Limb (tissue), 2 donors: ENCODE results near the gene FMN2.
"Not testable (repeated sequence)": the region's sequence is repeated elsewhere in the genome, so short reads cannot be mapped to it uniquely, and the experiment has no call there.

Experiments
- DNase-seq, 2 donors: peaks; one replicate each; pipeline ENCODE4 v3.0.0-alpha.2; 2016; ENCODE audit errors: extremely low spot score in 2 of 2

The FMN2 gene

DNA sequence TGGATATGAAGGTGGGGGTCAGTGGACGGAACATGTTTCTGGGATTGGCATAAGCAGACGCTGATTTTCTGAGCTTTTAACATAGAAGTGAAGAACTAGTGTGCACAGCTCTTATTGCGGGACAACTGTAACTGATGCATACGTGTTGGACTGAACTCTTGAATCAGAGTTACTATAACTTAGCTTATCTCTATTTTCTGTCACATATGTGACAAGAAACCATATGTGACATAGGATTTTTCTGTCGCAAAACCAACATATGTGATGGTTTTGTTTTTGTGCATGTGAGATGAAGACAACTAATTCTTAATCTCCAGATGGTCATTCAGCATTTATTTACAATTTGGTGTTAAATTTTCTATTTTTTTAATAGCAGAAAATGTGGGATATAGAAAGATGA lies 270.4 kb downstream of the FMN2 start:
- no peak for DNase-seq

GRCh38 chr1:240362826-240363225 lies 271.1 kb downstream of the FMN2 start:
- DNase-seq, result no peak

- no peak for DNase-seq
Observed at GRCh38 chr1:240363315-240363714, 271.6 kb downstream of the FMN2 start.

DNA sequence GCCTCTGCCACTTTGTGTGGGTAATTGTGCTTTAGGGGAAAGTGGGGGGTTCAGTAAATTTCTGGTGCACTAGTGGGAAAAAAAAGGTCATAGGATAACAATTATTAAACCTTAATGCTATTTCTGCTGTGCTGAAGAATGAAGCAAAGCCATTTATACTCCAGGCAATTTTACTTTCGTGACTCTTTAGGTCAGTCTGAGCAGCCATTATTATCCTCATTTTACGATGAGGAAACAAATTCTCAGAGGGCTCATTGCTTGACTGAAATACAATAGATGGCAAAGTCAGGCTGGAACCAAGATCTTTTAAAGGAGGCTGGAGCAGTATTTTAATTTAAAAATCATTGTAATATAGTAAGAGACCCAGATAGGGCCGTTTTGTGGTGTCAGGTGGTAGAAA lies 272.2 kb downstream of the FMN2 start:
- no peak for DNase-seq

DNA sequence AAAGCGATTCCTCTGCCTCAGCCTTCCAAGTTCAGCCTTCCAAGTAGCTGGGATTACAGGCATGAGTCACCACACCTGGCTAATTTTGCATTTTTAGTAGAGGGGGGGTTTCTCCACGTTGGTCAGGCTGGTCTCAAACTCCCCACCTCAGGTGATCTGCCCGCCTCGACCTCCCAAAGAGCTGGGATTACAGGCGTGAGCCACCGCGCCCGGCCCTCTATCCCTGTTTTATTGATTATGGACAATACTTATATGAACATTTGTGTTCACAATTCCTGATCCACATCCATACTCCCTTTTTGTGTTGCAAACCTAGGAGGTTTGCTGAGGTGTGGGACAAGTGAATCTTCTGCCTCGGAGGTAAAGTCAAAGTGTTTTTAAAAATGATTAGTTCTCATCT lies 275.0 kb downstream of the FMN2 start:
- DNase-seq, result no peak

DNA sequence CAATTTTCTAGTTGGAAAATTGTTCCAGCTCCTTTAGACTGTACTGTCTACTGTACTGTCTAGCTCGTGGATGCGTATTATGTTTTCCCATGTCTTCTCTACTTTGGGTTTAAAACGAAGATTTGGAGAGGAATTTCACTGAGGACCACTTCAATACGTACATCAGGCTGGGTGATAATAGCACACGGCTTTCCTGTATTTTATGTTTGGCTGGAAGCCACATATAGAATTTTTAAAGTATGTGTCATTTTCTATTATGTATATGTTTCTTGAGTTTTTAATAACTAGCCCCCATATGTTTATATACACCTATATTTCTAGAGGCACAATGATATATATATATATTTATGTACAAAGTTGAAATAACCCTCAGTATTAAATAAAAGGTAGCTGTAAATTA lies 293.9 kb downstream of the FMN2 start:
- DNase-seq, result no peak

- DNase-seq, result no peak
Observed at GRCh38 chr1:240385985-240386978, 294.6 kb downstream of the FMN2 start.

DNA sequence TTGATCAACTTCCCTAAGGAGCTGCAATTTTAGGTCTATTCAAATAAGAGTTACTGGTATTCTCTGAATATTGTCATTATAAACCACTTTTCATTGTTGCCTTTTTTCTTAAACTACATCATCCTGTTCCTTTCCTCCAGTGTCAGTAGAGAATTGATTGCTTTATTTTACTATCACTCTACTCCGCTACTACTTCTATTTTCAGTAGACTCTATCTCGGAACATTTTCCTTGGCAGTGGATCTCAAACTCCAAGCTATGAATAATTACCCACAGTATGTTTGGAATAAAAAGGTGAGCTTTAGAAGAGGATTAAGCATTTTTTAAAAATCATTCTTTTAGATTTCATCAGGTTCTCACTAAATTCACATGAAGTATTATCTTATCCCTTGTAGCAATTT lies 295.4 kb downstream of the FMN2 start:
- no peak for DNase-seq

DNA sequence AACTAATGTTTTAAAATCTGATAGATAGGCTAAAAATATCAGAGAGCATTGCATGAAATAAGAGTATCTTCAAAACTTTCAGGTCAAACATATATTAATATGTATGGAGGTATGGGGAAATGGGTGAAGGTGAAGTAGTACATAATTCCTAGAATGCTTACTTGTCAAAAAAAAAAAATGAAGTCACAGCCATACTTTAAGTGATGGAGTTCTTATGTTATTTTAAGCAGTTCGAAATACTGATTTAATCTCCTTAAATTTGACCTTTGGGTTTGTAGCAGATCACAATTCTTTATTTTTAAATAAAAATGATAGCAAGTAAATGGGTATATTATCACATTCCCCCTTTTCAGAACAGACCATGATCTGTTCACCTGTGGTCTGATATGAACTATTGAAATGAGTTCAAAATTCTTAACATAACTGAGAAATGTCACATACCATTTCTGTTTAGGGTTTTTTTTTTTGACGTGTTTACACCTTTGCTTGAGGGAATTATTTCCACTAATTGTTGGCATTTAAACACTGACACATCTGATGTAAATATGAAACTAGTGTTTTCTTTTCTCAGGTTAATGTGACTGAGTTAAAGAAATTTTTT lies 300.1 kb downstream of the FMN2 start:
- DNase-seq, result no peak

DNA sequence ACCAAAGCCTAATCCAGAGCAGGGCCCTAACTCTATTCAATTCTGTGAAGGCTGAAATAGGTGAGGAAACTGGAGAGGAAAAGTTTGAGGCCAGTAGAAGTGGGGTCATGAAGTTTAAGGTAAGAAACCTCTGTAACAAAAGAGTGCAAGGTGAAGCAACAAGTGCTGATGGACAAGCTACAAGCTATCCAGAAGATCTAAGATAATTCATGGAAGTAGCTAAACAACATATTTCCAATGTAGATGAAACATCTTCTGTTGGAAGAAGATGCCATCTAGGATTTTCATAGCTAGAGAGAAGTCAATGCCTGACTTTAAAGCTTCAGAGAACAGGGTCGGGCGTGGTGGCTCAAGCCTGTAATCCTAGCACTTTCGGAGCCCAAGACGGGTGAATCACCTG lies 302.7 kb downstream of the FMN2 start:
- no peak for DNase-seq

- DNase-seq, result no peak
Observed at GRCh38 chr1:240395336-240395735, 303.7 kb downstream of the FMN2 start.

GRCh38 chr1:240399381-240399780 lies 307.7 kb downstream of the FMN2 start:
- no peak for DNase-seq

DNA sequence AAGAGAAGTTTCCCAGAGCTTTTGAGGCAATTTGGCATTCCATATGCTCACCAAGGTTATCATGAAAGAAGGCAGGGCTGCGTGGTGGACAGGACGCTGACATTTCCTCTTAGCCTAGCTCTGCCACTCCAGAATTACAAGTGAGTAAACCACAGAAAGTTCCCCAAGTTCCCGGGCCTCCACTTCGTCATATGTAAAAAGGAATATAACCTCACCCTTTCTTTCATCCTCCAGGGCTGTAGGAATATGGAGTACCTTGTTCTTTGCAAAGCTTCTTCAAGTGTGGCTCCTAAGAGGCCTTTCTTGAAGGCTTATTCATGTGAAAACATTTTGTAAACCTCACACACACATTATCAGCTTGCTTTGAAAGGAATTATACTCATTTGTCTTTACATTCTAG lies 310.0 kb downstream of the FMN2 start:
- DNase-seq, result no peak

GRCh38 chr1:240402326-240402725 lies 310.6 kb downstream of the FMN2 start:
- DNase-seq, result peak in 1 of 2 donors; percentile 54

GRCh38 chr1:240404286-240404685 lies 312.6 kb downstream of the FMN2 start:
- DNase-seq, result no peak

GRCh38 chr1:240405751-240406150 lies 314.1 kb downstream of the FMN2 start:
- no peak for DNase-seq

DNA sequence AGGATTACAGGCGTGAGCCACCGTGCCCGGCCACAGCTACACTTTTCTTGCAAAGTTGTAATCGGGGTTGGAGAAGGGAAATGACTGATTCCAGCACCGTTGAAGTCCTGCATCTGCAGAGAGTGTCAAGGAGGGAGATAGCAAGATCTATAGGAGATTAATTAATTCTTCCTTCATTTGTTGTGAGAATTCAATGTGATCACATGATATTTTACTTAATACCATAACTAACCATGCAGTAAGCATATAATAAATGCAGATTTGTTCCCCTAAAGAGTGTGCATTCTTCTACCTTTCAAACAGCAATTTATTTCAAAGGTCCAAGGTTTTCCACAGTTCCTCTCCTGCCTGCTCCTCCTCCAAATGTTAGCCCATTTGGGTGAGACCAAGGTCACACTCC lies 315.7 kb downstream of the FMN2 start:
- DNase-seq, result no peak

DNA sequence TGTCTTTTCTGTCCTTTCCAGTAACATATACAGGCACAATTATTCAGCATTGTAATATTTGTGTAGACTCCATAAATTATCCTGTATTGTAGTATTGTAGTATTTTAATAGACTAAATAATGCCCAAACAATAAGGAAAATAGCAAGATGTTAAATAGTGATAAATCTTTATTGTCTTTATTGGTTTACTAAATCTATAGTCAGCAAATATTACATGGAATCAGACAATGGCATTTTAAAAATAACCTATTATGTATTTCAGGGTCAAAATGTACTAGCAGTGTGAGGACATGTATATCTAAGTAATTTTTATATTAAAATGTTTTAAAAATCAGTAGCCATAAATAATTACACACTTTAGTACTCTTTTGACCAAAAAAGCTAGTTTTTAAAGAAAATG lies 317.9 kb downstream of the FMN2 start:
- no peak for DNase-seq

GRCh38 chr1:240413732-240414131 lies 322.0 kb downstream of the FMN2 start:
- no peak for DNase-seq

GRCh38 chr1:240414237-240414636 lies 322.6 kb downstream of the FMN2 start:
- no peak for DNase-seq

- not testable (repeated sequence) for DNase-seq
Observed at GRCh38 chr1:240415011-240415410, 323.3 kb downstream of the FMN2 start.

GRCh38 chr1:240415532-240415931 lies 323.8 kb downstream of the FMN2 start:
- no peak for DNase-seq

DNA sequence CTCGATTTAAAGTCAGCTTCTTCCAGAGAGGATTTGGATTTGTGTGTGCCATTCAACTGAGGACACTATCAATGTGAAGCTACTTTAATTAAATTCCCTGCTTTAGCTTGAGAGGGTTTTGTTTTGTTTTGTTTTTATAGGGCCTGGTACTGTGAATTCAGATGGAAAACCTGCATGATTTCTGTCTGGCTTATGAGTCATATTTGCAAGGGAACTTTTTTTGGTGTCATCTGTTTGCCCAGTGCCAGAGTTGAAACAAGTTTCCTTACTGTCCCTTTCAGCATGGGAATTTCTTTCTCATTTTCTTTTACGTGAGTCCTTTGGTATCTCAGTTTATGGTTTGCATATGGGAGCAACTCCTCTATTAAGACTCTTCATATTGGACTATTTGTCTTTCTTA lies 325.6 kb downstream of the FMN2 start:
- no peak for DNase-seq
